HepG2 (cell line): ENCODE results near the gene GLIPR1.

Experiments used
- CREB1 ChIP-seq, 2 experiments: fragments of 450-650 bp in 1 of 2; IDR thresholded peaks; 2 replicates each; pipeline ENCODE4 v1.6.1; 2016 to 2017; ENCODE audit warnings: control low read depth in 1 of 2, mild to moderate bottlenecking in 1 of 2, missing compliant biosample characterization in 1 of 2, missing genetic modification characterization in 1 of 2
- GLI4 ChIP-seq: sonication (generic); formaldehyde crosslinking; IDR thresholded peaks from 2 replicates; pipeline ENCODE4 v1.5.1; 2020; ENCODE audit warnings: missing genetic modification reagents, mild to moderate bottlenecking, moderate library complexity, borderline replicate concordance
- GTF2F1 ChIP-seq: fragments of 150-350 bp; IDR thresholded peaks from 2 replicates; pipeline ENCODE4 v1.6.1; 2014; ENCODE audit warnings: low read length
- TBL1XR1 ChIP-seq: fragments of 150-350 bp; IDR thresholded peaks from 2 replicates; pipeline ENCODE4 v1.6.1; 2014; ENCODE audit warnings: borderline replicate concordance, low read length; ENCODE audit not compliant: partially characterized antibody
- ZBTB1 ChIP-seq: sonication (generic); formaldehyde crosslinking; IDR thresholded peaks from 2 replicates; pipeline ENCODE4 v1.4.0; 2020; ENCODE audit warnings: missing genetic modification reagents, borderline replicate concordance
- ZBTB21 ChIP-seq: sonication (generic); formaldehyde crosslinking; IDR thresholded peaks from 2 replicates; pipeline ENCODE4 v1.4.0; 2020; ENCODE audit warnings: missing genetic modification reagents
- ZEB1 ChIP-seq: IDR thresholded peaks from 2 replicates; pipeline ENCODE4 v1.6.1; 2012; ENCODE audit warnings: mild to moderate bottlenecking, low read depth, inconsistent platforms; ENCODE audit not compliant: insufficient replicate concordance
- ZNF792 ChIP-seq: IDR thresholded peaks from 2 replicates; pipeline ENCODE4 v1.6.1; 2016
- TF ChIP-seq, protein P1 (sequence below): sonication (generic); formaldehyde crosslinking; IDR thresholded peaks from 2 replicates; pipeline ENCODE4 v1.8.0; 2022; ENCODE audit warnings: missing genetic modification reagents, mild to moderate bottlenecking, borderline replicate concordance
- TF ChIP-seq, protein P2 (sequence below): sonication (generic); formaldehyde crosslinking; IDR thresholded peaks from 2 replicates; pipeline ENCODE4 v1.4.0; 2020; ENCODE audit warnings: missing genetic modification reagents; ENCODE audit errors: not compliant biosample characterization
- TF ChIP-seq, protein P3 (sequence below): fragments of 450-650 bp; IDR thresholded peaks from 2 replicates; pipeline ENCODE4 v1.6.1; 2017; ENCODE audit warnings: mild to moderate bottlenecking
- TF ChIP-seq, protein P4 (sequence below): sonication (generic); formaldehyde crosslinking; IDR thresholded peaks from 2 replicates; pipeline ENCODE4 v1.4.0; 2020; ENCODE audit warnings: low read depth, mild to moderate bottlenecking, missing genetic modification reagents

DNA sequence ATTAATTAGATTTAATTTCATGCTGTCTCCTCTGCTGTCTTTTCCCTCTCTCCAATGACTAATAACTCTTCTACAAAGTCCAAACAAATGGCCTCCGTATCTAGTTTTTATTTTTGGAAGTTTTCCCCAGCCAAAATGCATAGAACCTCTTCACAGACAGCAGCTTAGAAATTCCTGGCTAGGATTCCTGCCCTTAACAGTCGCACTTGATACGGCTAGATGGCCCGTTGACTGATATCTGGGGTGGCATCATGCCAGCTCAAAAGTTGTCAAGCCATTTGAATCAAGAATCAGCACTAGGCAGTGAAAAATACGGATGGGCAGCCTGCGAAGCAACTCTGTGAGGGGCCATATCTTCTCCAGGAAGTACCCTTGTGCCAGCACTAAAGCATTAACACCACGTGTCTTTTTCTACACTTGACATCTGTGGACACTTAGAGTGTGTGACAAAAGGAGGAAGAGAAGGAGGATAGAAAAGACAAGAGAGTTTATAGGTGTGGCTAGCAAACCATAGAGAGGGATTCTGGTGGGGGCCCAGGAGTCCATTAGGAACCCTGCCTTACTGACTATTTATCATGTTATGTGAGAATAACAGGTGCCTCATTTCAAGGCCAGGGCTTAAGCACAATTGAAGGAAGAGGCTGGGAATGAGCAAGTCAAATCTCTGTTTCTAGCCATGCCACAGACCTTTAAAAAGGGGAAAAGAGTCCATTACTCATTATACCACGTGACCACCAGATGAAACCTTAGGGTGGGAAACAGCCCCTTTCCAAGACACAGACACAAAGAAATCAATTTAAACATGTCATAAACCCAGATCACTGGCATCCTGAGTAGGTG lies 70.1 kb downstream of the GLIPR1 start:
- TF ChIP-seq ZEB1 (no peak), GTF2F1 (no peak), ZNF792 (CRISPR knock-in tag) (no peak), ZBTB21 (CRISPR knock-in tag) (no peak), GLI4 (CRISPR knock-in tag) (no peak), CREB1 (IDR thresholded peaks at IDR 0.05) (no peak), CREB1 (CRISPR knock-in tag; IDR thresholded peaks at IDR 0.05) (no peak), ZBTB1 (CRISPR knock-in tag) (no peak), TBL1XR1 (no peak)
- TF ChIP-seq, protein P1, sequence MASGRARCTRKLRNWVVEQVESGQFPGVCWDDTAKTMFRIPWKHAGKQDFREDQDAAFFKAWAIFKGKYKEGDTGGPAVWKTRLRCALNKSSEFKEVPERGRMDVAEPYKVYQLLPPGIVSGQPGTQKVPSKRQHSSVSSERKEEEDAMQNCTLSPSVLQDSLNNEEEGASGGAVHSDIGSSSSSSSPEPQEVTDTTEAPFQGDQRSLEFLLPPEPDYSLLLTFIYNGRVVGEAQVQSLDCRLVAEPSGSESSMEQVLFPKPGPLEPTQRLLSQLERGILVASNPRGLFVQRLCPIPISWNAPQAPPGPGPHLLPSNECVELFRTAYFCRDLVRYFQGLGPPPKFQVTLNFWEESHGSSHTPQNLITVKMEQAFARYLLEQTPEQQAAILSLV = no peak
- TF ChIP-seq, protein P2, sequence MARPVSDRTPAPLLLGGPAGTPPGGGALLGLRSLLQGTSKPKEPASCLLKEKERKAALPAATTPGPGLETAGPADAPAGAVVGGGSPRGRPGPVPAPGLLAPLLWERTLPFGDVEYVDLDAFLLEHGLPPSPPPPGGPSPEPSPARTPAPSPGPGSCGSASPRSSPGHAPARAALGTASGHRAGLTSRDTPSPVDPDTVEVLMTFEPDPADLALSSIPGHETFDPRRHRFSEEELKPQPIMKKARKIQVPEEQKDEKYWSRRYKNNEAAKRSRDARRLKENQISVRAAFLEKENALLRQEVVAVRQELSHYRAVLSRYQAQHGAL (CRISPR knock-in tag) = no peak
- TF ChIP-seq, protein P3, sequence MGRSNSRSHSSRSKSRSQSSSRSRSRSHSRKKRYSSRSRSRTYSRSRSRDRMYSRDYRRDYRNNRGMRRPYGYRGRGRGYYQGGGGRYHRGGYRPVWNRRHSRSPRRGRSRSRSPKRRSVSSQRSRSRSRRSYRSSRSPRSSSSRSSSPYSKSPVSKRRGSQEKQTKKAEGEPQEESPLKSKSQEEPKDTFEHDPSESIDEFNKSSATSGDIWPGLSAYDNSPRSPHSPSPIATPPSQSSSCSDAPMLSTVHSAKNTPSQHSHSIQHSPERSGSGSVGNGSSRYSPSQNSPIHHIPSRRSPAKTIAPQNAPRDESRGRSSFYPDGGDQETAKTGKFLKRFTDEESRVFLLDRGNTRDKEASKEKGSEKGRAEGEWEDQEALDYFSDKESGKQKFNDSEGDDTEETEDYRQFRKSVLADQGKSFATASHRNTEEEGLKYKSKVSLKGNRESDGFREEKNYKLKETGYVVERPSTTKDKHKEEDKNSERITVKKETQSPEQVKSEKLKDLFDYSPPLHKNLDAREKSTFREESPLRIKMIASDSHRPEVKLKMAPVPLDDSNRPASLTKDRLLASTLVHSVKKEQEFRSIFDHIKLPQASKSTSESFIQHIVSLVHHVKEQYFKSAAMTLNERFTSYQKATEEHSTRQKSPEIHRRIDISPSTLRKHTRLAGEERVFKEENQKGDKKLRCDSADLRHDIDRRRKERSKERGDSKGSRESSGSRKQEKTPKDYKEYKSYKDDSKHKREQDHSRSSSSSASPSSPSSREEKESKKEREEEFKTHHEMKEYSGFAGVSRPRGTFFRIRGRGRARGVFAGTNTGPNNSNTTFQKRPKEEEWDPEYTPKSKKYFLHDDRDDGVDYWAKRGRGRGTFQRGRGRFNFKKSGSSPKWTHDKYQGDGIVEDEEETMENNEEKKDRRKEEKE = no peak
- TF ChIP-seq, protein P4, sequence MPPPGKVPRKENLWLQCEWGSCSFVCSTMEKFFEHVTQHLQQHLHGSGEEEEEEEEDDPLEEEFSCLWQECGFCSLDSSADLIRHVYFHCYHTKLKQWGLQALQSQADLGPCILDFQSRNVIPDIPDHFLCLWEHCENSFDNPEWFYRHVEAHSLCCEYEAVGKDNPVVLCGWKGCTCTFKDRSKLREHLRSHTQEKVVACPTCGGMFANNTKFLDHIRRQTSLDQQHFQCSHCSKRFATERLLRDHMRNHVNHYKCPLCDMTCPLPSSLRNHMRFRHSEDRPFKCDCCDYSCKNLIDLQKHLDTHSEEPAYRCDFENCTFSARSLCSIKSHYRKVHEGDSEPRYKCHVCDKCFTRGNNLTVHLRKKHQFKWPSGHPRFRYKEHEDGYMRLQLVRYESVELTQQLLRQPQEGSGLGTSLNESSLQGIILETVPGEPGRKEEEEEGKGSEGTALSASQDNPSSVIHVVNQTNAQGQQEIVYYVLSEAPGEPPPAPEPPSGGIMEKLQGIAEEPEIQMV (CRISPR knock-in tag) = no peak
